Upper lobe of right lung (tissue), 1 donor: Measurements from ENCODE around the gene KRT37. TPM values are rescaled to one million over a fixed set of nuclear protein-coding genes. Genes with fewer than 3 reads are reported as not detected.

Source experiments
- ATAC-seq: fragments of 200-7000 bp; cut with Tn5 transposase; one replicate; pipeline ENCODE4 v1.9.1; 2020; ENCODE audit warnings: mild to moderate bottlenecking, moderate library complexity
- DNase-seq: peaks from one replicate; pipeline ENCODE4 v3.0.0-alpha.2; 2020
- H3K27ac ChIP-seq: fragments of 200-600 bp; one replicate; pipeline ENCODE4 v1.8.0; 2022
- H3K27me3 ChIP-seq: fragments of 200-600 bp; one replicate; pipeline ENCODE4 v1.8.0; 2022; ENCODE audit warnings: mild to moderate bottlenecking
- H3K36me3 ChIP-seq: fragments of 200-600 bp; one replicate; pipeline ENCODE4 v1.8.0; 2022
- H3K4me1 ChIP-seq: fragments of 200-600 bp; one replicate; pipeline ENCODE4 v1.8.0; 2022
- H3K4me3 ChIP-seq: fragments of 200-600 bp; one replicate; pipeline ENCODE4 v1.8.0; 2022; ENCODE audit warnings: mild to moderate bottlenecking
- H3K9me3 ChIP-seq: fragments of 200-600 bp; one replicate; pipeline ENCODE4 v1.8.0; 2022
- intact Hi-C: fragments of 100-400 bp; cut with DNase I; formaldehyde crosslinking; loops from one replicate; pipeline ENCODE4 v1.11.0; 2022
- total RNA-seq: library from RNA; stranded (reverse); fragmentation: NEBNext Ultra II Directional; extraction: Animal tissue kit (Norgen Biotek cat#: 25700); gene quantifications from one replicate; pipeline ENCODE4 v1.2.1, GENCODE V29; 2021
- TF ChIP-seq, protein P1 (sequence below): fragments of 200-600 bp; IDR thresholded peaks from one replicate; pipeline ENCODE4 v1.8.0; 2022; ENCODE audit warnings: antibody characterized with exemption
- donor health status: DM: no; HTN: yes; CAD: no; lungs with severe emphysema.

The KRT37 gene
- total RNA-seq, 1 donor from 2014 or later, result not detected

GRCh38 chr17:41417576-41418015 lies 6.8 kb downstream of the KRT37 start:
- H3K36me3 ChIP-seq, result no peaks in the 10 kb centered on the region
- H3K27ac ChIP-seq, result no peak overlapping the region
- no peaks in the 10 kb centered on the region for H3K27me3 ChIP-seq
- H3K4me3 ChIP-seq, result no peak overlapping the region
- peak; percentile 12 for ATAC-seq
- no peaks in the 10 kb centered on the region for H3K4me1 ChIP-seq
- TF ChIP-seq, protein P1, sequence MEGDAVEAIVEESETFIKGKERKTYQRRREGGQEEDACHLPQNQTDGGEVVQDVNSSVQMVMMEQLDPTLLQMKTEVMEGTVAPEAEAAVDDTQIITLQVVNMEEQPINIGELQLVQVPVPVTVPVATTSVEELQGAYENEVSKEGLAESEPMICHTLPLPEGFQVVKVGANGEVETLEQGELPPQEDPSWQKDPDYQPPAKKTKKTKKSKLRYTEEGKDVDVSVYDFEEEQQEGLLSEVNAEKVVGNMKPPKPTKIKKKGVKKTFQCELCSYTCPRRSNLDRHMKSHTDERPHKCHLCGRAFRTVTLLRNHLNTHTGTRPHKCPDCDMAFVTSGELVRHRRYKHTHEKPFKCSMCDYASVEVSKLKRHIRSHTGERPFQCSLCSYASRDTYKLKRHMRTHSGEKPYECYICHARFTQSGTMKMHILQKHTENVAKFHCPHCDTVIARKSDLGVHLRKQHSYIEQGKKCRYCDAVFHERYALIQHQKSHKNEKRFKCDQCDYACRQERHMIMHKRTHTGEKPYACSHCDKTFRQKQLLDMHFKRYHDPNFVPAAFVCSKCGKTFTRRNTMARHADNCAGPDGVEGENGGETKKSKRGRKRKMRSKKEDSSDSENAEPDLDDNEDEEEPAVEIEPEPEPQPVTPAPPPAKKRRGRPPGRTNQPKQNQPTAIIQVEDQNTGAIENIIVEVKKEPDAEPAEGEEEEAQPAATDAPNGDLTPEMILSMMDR, result peak; percentile 27
- no peaks in the 10 kb centered on the region for H3K9me3 ChIP-seq
- DNase-seq, result no peak
- intact Hi-C loops, result no loop called here

- TF ChIP-seq, protein P1, result no peak
- ATAC-seq, result no peak
- Histone ChIP-seq H3K36me3 (no peaks in the 10 kb centered on the region), H3K4me1 (no peaks in the 10 kb centered on the region), H3K27me3 (no peaks in the 10 kb centered on the region), H3K9me3 (no peaks in the 10 kb centered on the region), H3K27ac (no peak overlapping the region), H3K4me3 (no peak overlapping the region)
- intact Hi-C loops, result no loop called here
- no peak for DNase-seq
Measured at GRCh38 chr17:41417127-41417526, 7.3 kb downstream of the KRT37 start.

- intact Hi-C loops, result no loop called here
- no peaks in the 10 kb centered on the region for H3K4me1 ChIP-seq
- H3K36me3 ChIP-seq, result no peaks in the 10 kb centered on the region
- no peak for ATAC-seq
- no peak for DNase-seq
- H3K27ac ChIP-seq, result no peak overlapping the region
- no peaks in the 10 kb centered on the region for H3K9me3 ChIP-seq
- no peak overlapping the region for H3K4me3 ChIP-seq
- no peaks in the 10 kb centered on the region for H3K27me3 ChIP-seq
- TF ChIP-seq, protein P1, result no peak
Measured at GRCh38 chr17:41416479-41416878, 7.9 kb downstream of the KRT37 start.

GRCh38 chr17:41415833-41416335 lies 8.5 kb downstream of the KRT37 start:
- H3K9me3 ChIP-seq, result no peaks in the 10 kb centered on the region
- H3K4me3 ChIP-seq, result no peak overlapping the region
- DNase-seq, result no peak
- no peaks in the 10 kb centered on the region for H3K36me3 ChIP-seq
- intact Hi-C loops, result no loop called here
- no peak overlapping the region for H3K27ac ChIP-seq
- no peaks in the 10 kb centered on the region for H3K27me3 ChIP-seq
- no peaks in the 10 kb centered on the region for H3K4me1 ChIP-seq
- TF ChIP-seq, protein P1, result no peak
- peak; percentile 77 for ATAC-seq

- intact Hi-C loops, result no loop called here
- H3K36me3 ChIP-seq, result no peaks in the 10 kb centered on the region
- TF ChIP-seq, protein P1, result no peak
- H3K27me3 ChIP-seq, result no peaks in the 10 kb centered on the region
- no peak overlapping the region for H3K4me3 ChIP-seq
- ATAC-seq, result no peak
- H3K27ac ChIP-seq, result no peak overlapping the region
- H3K4me1 ChIP-seq, result no peaks in the 10 kb centered on the region
- DNase-seq, result no peak
- no peaks in the 10 kb centered on the region for H3K9me3 ChIP-seq
Measured at GRCh38 chr17:41415411-41415810, 9.0 kb downstream of the KRT37 start.

DNA sequence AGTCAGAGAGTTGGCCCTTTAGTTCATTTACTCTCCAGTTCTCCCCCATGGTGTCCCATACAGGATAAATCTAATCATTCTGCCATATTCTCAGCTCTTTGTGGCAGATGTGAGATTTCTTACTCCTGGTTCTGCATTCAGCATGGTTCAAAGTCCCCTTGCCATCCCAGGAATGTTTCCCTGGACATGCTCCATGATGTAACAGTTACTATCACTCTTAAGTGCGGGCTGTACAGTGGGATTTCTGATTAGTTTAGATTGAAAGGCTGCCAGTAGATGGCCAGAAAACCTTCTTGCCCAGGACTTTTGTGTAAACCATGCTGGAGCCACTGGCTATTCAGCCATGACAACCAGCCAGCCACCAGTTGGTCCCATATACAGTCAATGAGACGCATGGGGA lies 10.4 kb downstream of the KRT37 start:
- Histone ChIP-seq H3K4me3 (no peak overlapping the region), H3K27me3 (no peaks in the 10 kb centered on the region), H3K9me3 (no peaks in the 10 kb centered on the region), H3K27ac (no peak overlapping the region), H3K4me1 (no peaks in the 10 kb centered on the region), H3K36me3 (no peaks in the 10 kb centered on the region)
- TF ChIP-seq, protein P1, result no peak
- intact Hi-C loops, result no loop called here
- ATAC-seq (no peak), DNase-seq (no peak)
